ENCODE results near the gene BCAS3. TPM values are rescaled to one million over a fixed set of nuclear protein-coding genes. Genes with fewer than 3 reads are reported as not detected.

The BCAS3 gene
- total and polyA plus RNA-seq, 4 donors, result 11.6 to 47.6 (median 27.4) TPM

DNA sequence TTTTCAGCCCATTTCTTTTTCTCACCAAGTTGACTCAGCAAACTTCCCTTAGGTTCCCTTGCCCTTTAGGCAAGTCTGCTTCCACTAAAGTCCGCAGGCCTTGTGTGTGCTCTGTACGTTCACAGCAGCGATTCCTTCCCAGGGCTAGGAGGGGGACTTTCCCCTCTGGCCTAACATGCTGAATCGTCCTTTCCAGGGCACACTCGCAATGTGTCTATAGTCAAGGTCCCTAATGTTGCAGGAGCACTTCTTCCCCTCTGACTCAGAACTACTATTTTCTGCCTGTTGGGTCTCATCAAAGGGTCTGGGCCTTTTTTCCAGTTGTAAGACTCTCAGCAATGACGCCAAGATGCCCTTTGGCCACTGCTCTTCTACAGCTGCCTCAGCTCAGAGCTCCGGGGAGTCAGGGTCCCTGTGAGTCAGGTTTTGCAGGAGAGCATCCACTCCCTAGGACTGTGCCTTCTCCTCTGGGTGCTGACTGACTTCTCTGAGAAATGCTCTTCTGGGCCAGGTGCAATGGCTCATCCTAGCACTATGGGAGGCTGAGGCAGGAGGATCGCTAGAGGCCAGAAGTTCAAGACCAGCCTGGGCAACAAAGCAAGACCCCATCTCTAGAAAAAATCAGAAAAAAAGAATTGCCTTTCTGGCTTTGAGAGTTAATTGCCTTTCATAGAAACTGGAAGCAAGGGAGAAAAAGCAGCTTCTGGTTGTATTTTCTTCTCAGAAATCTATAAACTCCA lies 657.6 kb downstream of the BCAS3 start:
- WGBS, 2 donors, result 85% methylated on average over 8 of the region's 8 CpGs
- intact Hi-C loops (cut with DNase I), result loop anchor here in 1 of 2 donors (5.0 kb wide), 1 partner anchor 73 kb away; no protein-coding TSS in a partner anchor
- ATAC-seq (ENCODE audit: low FRiP score) (no peak), DNase-seq (no peak)
- Histone ChIP-seq H3K4me3 (ENCODE audit: low read length in 2 of 2) (no peak overlapping the region), H3K27me3 (ENCODE audit: control insufficient read depth in 1 of 2, insufficient read depth in 2 of 2, low read length in 1 of 2) (no peaks in the 10 kb centered on the region), H3K27ac (ENCODE audit: low read depth in 1 of 2, low read length in 2 of 2) (no peak overlapping the region), H3K36me3 (ENCODE audit: control insufficient read depth in 1 of 2, insufficient read depth in 2 of 2, low read length in 1 of 2) (no peaks in the 10 kb centered on the region), H3K9me3 (ENCODE audit: control insufficient read depth, low read length) (no peaks in the 10 kb centered on the region), H3K4me1 (ENCODE audit: control insufficient read depth in 1 of 2, insufficient read depth in 2 of 2, low read length in 2 of 2) (peaks cover 3 to 6% of the 10 kb centered on the region in 2 donors)

DNA sequence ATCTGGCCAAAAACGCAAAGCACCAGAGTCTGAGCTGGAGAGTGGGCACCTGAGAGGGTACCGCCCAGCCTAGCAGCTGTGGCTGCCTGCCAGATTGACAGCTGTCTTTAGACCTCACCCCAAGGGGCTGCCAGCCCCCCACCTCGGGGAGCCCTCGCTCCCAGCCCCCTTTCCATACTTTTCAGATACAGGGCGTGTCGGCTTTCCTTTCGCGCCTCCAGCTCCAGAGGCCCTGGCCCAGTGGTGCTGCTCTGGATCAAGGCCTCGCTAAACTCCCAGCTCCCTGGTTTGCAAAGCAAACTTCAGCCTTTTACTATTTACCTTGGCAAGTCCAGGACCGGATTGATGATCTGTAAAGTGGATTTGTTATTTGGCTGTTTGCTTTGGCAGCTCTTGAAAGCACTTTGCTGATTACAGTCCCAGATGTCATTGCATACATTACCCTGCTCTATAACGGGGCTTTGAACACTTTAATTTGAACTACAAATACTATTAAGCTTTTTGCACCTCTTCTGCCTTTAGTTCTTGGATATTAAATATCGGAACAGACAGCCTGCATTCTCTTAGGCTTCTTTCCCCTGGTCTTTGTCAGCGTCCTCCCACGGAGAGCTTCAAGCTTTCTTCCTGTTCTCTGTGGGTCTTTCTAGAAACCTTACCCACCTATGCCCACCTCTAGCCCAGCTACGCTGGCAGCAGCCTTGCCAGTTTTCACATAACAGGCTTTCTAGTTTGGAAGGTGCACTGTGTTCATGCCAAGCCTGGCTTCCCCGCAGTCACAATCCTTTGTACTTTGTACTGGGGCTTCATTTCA lies 658.4 kb downstream of the BCAS3 start:
- peaks cover 3 to 6% of the 10 kb centered on the region in 2 donors for H3K4me1 ChIP-seq (ENCODE audit: control insufficient read depth in 1 of 2, insufficient read depth in 2 of 2, low read length in 2 of 2)
- H3K4me3 ChIP-seq (ENCODE audit: low read length in 2 of 2), result no peak overlapping the region
- H3K9me3 ChIP-seq (ENCODE audit: control insufficient read depth, low read length), result no peaks in the 10 kb centered on the region
- H3K36me3 ChIP-seq (ENCODE audit: control insufficient read depth in 1 of 2, insufficient read depth in 2 of 2, low read length in 1 of 2), result no peaks in the 10 kb centered on the region
- intact Hi-C loops (cut with DNase I), result loop anchor here in 1 of 2 donors (5.0 kb wide), 1 partner anchor 74 kb away; no protein-coding TSS in a partner anchor
- peak; percentile 56 for ATAC-seq (ENCODE audit: low FRiP score)
- 16 to 18% methylated on average over 16 of the region's 16 CpGs for WGBS, 2 donors
- DNase-seq, result no peak
- H3K27ac ChIP-seq (ENCODE audit: low read depth in 1 of 2, low read length in 2 of 2), result peak overlapping the region in 1 of 2 donors; percentile 18
- H3K27me3 ChIP-seq (ENCODE audit: control insufficient read depth in 1 of 2, insufficient read depth in 2 of 2, low read length in 1 of 2), result no peaks in the 10 kb centered on the region

DNA sequence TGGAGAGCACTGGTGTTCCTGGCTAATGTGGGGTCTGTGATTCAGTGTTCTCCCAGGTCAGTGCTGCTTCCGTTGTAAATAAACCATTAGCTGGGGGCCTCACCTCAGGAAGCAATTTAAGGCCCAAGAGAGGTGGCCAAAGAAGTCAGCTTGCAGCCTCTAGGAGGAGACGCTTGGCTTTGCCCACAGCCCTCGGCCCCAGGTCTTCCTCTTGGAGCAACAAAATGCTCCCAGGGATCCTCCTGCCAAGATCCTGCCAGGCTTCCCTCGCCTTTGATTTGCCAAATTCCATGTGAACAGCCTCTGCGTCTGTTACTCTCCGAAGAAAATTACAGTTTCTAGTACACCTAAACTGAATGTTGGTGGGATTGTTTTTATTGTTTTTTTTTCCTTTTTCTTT lies 659.6 kb downstream of the BCAS3 start:
- intact Hi-C loops (cut with DNase I), result loop anchor here in 1 of 2 donors (5.0 kb wide), 1 partner anchor 75 kb away; no protein-coding TSS in a partner anchor
- WGBS, 2 donors, result 5 to 10% methylated on average over 6 of the region's 6 CpGs
- Histone ChIP-seq H3K36me3 (ENCODE audit: control insufficient read depth in 1 of 2, insufficient read depth in 2 of 2, low read length in 1 of 2) (no peaks in the 10 kb centered on the region), H3K4me1 (ENCODE audit: control insufficient read depth in 1 of 2, insufficient read depth in 2 of 2, low read length in 2 of 2) (peaks cover 3 to 4% of the 10 kb centered on the region in 2 donors), H3K4me3 (ENCODE audit: low read length in 2 of 2) (no peak overlapping the region), H3K9me3 (ENCODE audit: control insufficient read depth, low read length) (no peaks in the 10 kb centered on the region), H3K27me3 (ENCODE audit: control insufficient read depth in 1 of 2, insufficient read depth in 2 of 2, low read length in 1 of 2) (no peaks in the 10 kb centered on the region), H3K27ac (ENCODE audit: low read depth in 1 of 2, low read length in 2 of 2) (peak overlapping the region; percentile 63 to 78)
- ATAC-seq (ENCODE audit: low FRiP score) (no peak), DNase-seq (no peak)

DNA sequence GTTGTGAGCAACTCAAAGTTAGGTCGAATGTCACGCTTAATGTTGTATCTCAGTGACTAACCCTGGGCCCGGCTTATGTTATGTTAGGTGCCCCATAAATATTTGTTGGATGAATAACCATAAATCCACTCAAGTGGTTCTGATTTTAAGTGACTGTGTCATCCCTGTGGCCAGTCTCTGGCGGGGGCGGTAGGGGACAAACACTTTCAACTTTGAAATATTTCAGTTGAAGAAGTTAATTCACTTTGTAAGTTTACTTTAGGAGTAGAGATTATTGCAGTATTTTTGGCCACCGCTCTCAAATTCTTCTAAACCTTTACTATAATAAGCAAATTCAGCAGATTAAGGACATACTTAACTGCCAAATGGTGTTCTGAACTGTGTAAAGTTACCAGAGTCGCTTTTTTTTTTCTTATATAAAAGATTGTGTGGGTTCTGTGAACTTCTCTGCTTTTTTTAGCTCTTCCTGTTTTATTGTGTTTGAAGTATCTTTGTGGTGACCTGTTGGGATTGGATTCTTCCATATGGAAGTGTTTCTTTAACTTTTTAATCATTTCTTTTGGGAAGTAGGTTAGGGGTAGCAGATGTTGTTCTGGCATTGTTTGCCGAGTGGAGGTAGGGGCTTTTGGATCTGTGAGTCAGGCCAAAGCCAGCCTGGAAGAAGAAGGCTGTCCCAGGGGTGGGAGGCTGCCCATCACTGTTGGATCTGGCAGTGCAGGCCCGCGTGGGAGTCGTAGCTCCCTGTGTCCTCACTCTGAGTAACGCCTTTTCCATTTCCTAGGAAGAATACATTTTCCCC lies 660.5 kb downstream of the BCAS3 start:
- ATAC-seq (ENCODE audit: low FRiP score), result peak; percentile 30
- peak in 1 of 2 donors; percentile 62 for DNase-seq
- Histone ChIP-seq H3K4me3 (ENCODE audit: low read length in 2 of 2) (no peak overlapping the region), H3K27ac (ENCODE audit: low read depth in 1 of 2, low read length in 2 of 2) (peak overlapping the region; percentile 46 to 95), H3K36me3 (ENCODE audit: control insufficient read depth in 1 of 2, insufficient read depth in 2 of 2, low read length in 1 of 2) (no peaks in the 10 kb centered on the region), H3K9me3 (ENCODE audit: control insufficient read depth, low read length) (no peaks in the 10 kb centered on the region), H3K4me1 (ENCODE audit: control insufficient read depth in 1 of 2, insufficient read depth in 2 of 2, low read length in 2 of 2) (peaks cover 3 to 4% of the 10 kb centered on the region in 2 donors), H3K27me3 (ENCODE audit: control insufficient read depth in 1 of 2, insufficient read depth in 2 of 2, low read length in 1 of 2) (no peaks in the 10 kb centered on the region)
- intact Hi-C loops (cut with DNase I), result loop anchor here in 1 of 2 donors (5.0 kb wide), 1 partner anchor 76 kb away; no protein-coding TSS in a partner anchor
- 9 to 10% methylated on average over 12 of the region's 12 CpGs for WGBS, 2 donors

DNA sequence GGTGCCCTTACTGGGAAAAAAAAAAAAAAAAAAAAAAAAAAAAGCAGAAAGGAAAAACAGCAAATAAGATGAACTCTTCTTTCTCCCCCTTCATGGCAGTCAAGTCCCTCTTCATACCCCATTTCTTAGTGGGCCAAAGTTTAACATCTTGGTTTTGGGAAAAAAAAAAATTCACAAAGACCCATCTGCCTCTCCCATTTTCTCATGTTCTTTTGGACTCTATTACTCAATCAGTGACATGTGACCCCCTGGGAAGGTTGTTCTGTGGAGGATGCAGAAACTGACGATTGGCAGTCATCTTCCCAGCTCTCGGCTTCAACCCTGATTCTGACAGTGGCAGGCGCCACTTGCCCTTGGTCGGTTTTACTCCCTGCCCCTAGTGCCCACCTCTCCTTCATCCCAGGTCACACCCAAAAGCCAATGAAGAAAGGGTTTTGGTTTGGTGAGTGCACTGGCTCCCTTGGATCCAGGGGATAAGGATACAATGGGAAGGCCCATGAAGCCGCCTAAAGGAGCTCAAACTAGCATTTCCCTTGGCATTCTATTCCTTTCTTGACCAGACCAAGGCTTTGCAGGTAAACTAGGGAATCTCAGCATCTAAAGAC lies 661.3 kb downstream of the BCAS3 start:
- Histone ChIP-seq H3K27ac (ENCODE audit: low read depth in 1 of 2, low read length in 2 of 2) (peak overlapping the region; percentile 41 to 46), H3K36me3 (ENCODE audit: control insufficient read depth in 1 of 2, insufficient read depth in 2 of 2, low read length in 1 of 2) (no peaks in the 10 kb centered on the region), H3K27me3 (ENCODE audit: control insufficient read depth in 1 of 2, insufficient read depth in 2 of 2, low read length in 1 of 2) (no peaks in the 10 kb centered on the region), H3K4me3 (ENCODE audit: low read length in 2 of 2) (no peak overlapping the region), H3K4me1 (ENCODE audit: control insufficient read depth in 1 of 2, insufficient read depth in 2 of 2, low read length in 2 of 2) (peaks cover 3 to 4% of the 10 kb centered on the region in 2 donors), H3K9me3 (ENCODE audit: control insufficient read depth, low read length) (no peaks in the 10 kb centered on the region)
- intact Hi-C loops (cut with DNase I), result loop anchor here in 1 of 2 donors (5.0 kb wide), 1 partner anchor 77 kb away; no protein-coding TSS in a partner anchor
- no peak for ATAC-seq (ENCODE audit: low FRiP score)
- WGBS, 2 donors, result 87 to 90% methylated on average over 5 of the region's 5 CpGs
- DNase-seq, result no peak

DNA sequence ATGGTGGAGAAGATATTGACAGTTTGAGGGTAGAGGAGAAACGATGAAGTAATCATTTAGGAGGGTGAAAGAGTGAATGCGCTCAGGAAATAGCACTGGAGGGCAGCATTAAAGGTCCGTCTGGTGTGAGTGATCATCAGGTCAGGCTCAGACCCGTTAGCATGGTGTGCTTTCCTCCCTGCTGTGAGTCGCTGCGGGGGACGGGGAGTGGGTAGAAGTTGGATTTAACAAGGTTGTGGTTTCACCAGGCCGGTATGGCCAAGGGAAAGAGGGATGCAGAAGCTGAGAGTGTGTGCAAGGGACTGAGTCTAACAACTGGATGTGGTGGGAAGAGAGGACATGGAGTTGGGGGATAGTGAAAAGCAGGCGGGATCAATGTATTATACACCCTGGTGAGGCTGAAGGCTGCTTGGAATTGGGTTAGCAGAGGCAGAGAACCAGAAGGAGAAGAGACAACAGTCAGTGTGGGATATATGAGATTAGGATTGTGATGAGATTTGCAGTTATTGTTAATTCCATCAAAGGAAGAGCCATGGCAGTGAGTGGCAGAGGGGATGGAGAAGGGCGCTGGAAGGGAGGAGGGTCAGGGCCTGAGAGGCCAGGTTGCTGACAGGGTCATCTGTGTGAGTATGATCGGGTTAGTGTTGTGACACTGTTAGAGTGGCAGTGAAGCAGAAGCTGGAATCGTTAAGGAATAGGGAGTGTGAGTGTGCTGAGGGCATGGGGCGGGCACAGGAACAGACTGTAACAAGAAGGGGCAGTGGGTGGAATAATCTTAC lies 663.0 kb downstream of the BCAS3 start:
- intact Hi-C loops (cut with DNase I), result no loop called here
- DNase-seq, result no peak
- Histone ChIP-seq H3K4me3 (ENCODE audit: low read length in 2 of 2) (no peak overlapping the region), H3K27ac (ENCODE audit: low read depth in 1 of 2, low read length in 2 of 2) (no peak overlapping the region), H3K9me3 (ENCODE audit: control insufficient read depth, low read length) (no peaks in the 10 kb centered on the region), H3K4me1 (ENCODE audit: control insufficient read depth in 1 of 2, insufficient read depth in 2 of 2, low read length in 2 of 2) (peaks cover 3 to 4% of the 10 kb centered on the region in 2 donors), H3K36me3 (ENCODE audit: control insufficient read depth in 1 of 2, insufficient read depth in 2 of 2, low read length in 1 of 2) (no peaks in the 10 kb centered on the region), H3K27me3 (ENCODE audit: control insufficient read depth in 1 of 2, insufficient read depth in 2 of 2, low read length in 1 of 2) (no peaks in the 10 kb centered on the region)
- 92 to 95% methylated on average over 13 of the region's 13 CpGs for WGBS, 2 donors
- no peak for ATAC-seq (ENCODE audit: low FRiP score)

DNA sequence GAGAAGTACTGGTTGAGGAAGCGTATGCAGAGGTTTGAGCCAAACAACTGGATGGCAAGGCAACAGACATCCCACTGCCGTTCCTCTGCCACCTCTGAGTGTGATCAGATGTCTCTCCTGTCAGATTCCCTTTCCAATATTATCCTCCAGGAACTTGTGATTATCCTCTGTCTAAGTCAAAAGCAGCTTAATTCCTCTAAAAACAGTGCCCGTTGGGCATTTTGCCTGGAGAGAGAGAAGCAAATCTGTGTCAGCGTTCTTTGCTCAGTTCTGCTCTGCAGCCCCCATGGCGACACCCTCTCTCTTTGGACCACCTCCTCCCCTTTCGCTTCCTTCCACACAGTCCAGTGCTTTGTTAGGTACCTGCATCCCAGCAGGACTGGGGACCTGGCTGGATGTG lies 665.9 kb downstream of the BCAS3 start:
- Histone ChIP-seq H3K27me3 (ENCODE audit: control insufficient read depth in 1 of 2, insufficient read depth in 2 of 2, low read length in 1 of 2) (no peaks in the 10 kb centered on the region), H3K36me3 (ENCODE audit: control insufficient read depth in 1 of 2, insufficient read depth in 2 of 2, low read length in 1 of 2) (no peaks in the 10 kb centered on the region), H3K4me3 (ENCODE audit: low read length in 2 of 2) (no peak overlapping the region), H3K9me3 (ENCODE audit: control insufficient read depth, low read length) (no peaks in the 10 kb centered on the region), H3K4me1 (ENCODE audit: control insufficient read depth in 1 of 2, insufficient read depth in 2 of 2, low read length in 2 of 2) (peaks cover 0 to under 1% of the 10 kb centered on the region in 2 donors), H3K27ac (ENCODE audit: low read depth in 1 of 2, low read length in 2 of 2) (no peak overlapping the region)
- ATAC-seq (ENCODE audit: low FRiP score) (no peak), DNase-seq (no peak)
- WGBS, 2 donors, result 69 to 94% methylated on average over 6 of the region's 6 CpGs
- intact Hi-C loops (cut with DNase I), result no loop called here
